Activated T-cell treated with anti-CD3 and anti-CD28 coated beads, Interleukin-2, amount 50 U/mL, for 24 hours (primary cell): ENCODE measurements around the gene MID1.

Experiments used
- DNase-seq: peaks from one replicate; pipeline ENCODE4 v3.0.0-alpha.2; 2020
- H3K27ac Mint-ChIP-seq: 2 replicates; pipeline ENCODE4 v1.8.0; 2020; ENCODE audit warnings: mild to moderate bottlenecking, mixed read lengths
- H3K27me3 Mint-ChIP-seq: 2 replicates; pipeline ENCODE4 v1.8.0; 2020; ENCODE audit warnings: mixed read lengths
- H3K36me3 Mint-ChIP-seq: 2 replicates; pipeline ENCODE4 v1.8.0; 2020; ENCODE audit warnings: low read depth, mixed read lengths
- H3K4me1 Mint-ChIP-seq: 2 replicates; pipeline ENCODE4 v1.8.0; 2020; ENCODE audit warnings: low read depth, mixed read lengths
- H3K4me3 Mint-ChIP-seq: 2 replicates; pipeline ENCODE4 v1.8.0; 2020; ENCODE audit warnings: mild to moderate bottlenecking, moderate library complexity, mixed read lengths
- H3K9me3 Mint-ChIP-seq: 2 replicates; pipeline ENCODE4 v1.8.0; 2020; ENCODE audit warnings: mixed read lengths

MID1 gene

GRCh38 chrX:10542586-10542985, 77.8 kb downstream of the MID1 start:
- H3K4me1 Mint-ChIP-seq, result no peaks in the 10 kb centered on the region
- DNase-seq, result no peak
- H3K9me3 Mint-ChIP-seq, result peaks cover 3% of the 10 kb centered on the region
- H3K4me3 Mint-ChIP-seq, result no peak overlapping the region
- no peaks in the 10 kb centered on the region for H3K36me3 Mint-ChIP-seq
- no peak overlapping the region for H3K27ac Mint-ChIP-seq
- peaks cover 14% of the 10 kb centered on the region for H3K27me3 Mint-ChIP-seq

GRCh38 chrX:10538831-10539230, 81.6 kb downstream of the MID1 start:
- peaks cover 8% of the 10 kb centered on the region for H3K27me3 Mint-ChIP-seq
- no peak for DNase-seq
- H3K4me3 Mint-ChIP-seq, result no peak overlapping the region
- no peaks in the 10 kb centered on the region for H3K36me3 Mint-ChIP-seq
- H3K9me3 Mint-ChIP-seq, result no peaks in the 10 kb centered on the region
- no peaks in the 10 kb centered on the region for H3K4me1 Mint-ChIP-seq
- no peak overlapping the region for H3K27ac Mint-ChIP-seq

- no peaks in the 10 kb centered on the region for H3K36me3 Mint-ChIP-seq
- no peak overlapping the region for H3K27ac Mint-ChIP-seq
- H3K4me3 Mint-ChIP-seq, result no peak overlapping the region
- H3K27me3 Mint-ChIP-seq, result peaks cover 8% of the 10 kb centered on the region
- no peaks in the 10 kb centered on the region for H3K4me1 Mint-ChIP-seq
- DNase-seq, result no peak
- no peaks in the 10 kb centered on the region for H3K9me3 Mint-ChIP-seq
These were observed 83.1 kb downstream of the MID1 start for GRCh38 chrX:10537308-10537707.

GRCh38 chrX:10536744-10537143, 83.6 kb downstream of the MID1 start:
- Mint-ChIP-seq H3K36me3 (no peaks in the 10 kb centered on the region), H3K27ac (no peak overlapping the region), H3K4me3 (no peak overlapping the region), H3K4me1 (no peaks in the 10 kb centered on the region), H3K27me3 (peaks cover 8% of the 10 kb centered on the region), H3K9me3 (no peaks in the 10 kb centered on the region)
- DNase-seq, result no peak

GRCh38 chrX:10534611-10535010, 85.8 kb downstream of the MID1 start:
- Mint-ChIP-seq H3K4me1 (no peaks in the 10 kb centered on the region), H3K27me3 (peaks cover 3% of the 10 kb centered on the region), H3K36me3 (no peaks in the 10 kb centered on the region), H3K4me3 (no peak overlapping the region), H3K9me3 (no peaks in the 10 kb centered on the region), H3K27ac (no peak overlapping the region)
- DNase-seq, result no peak

GRCh38 chrX:10533696-10534365, 86.6 kb downstream of the MID1 start:
- DNase-seq, result no peak
- Mint-ChIP-seq H3K9me3 (no peaks in the 10 kb centered on the region), H3K4me3 (no peak overlapping the region), H3K27ac (no peak overlapping the region), H3K27me3 (peaks cover 4% of the 10 kb centered on the region), H3K36me3 (no peaks in the 10 kb centered on the region), H3K4me1 (no peaks in the 10 kb centered on the region)

- Mint-ChIP-seq H3K36me3 (no peaks in the 10 kb centered on the region), H3K27ac (no peak overlapping the region), H3K9me3 (no peaks in the 10 kb centered on the region), H3K4me3 (no peak overlapping the region), H3K4me1 (no peaks in the 10 kb centered on the region), H3K27me3 (peaks cover 12% of the 10 kb centered on the region)
- DNase-seq, result no peak
These were observed 88.5 kb downstream of the MID1 start for GRCh38 chrX:10531927-10532326.

- no peaks in the 10 kb centered on the region for H3K36me3 Mint-ChIP-seq
- no peaks in the 10 kb centered on the region for H3K9me3 Mint-ChIP-seq
- H3K27ac Mint-ChIP-seq, result no peak overlapping the region
- no peak for DNase-seq
- peaks cover 8% of the 10 kb centered on the region for H3K27me3 Mint-ChIP-seq
- H3K4me1 Mint-ChIP-seq, result no peaks in the 10 kb centered on the region
- H3K4me3 Mint-ChIP-seq, result no peak overlapping the region
These were observed 91.0 kb downstream of the MID1 start for GRCh38 chrX:10529344-10529743.

GRCh38 chrX:10526451-10526850, 93.9 kb downstream of the MID1 start:
- H3K27me3 Mint-ChIP-seq, result peaks cover 8% of the 10 kb centered on the region
- no peaks in the 10 kb centered on the region for H3K36me3 Mint-ChIP-seq
- DNase-seq, result no peak
- H3K4me3 Mint-ChIP-seq, result no peak overlapping the region
- H3K9me3 Mint-ChIP-seq, result no peaks in the 10 kb centered on the region
- H3K27ac Mint-ChIP-seq, result no peak overlapping the region
- no peaks in the 10 kb centered on the region for H3K4me1 Mint-ChIP-seq

- no peaks in the 10 kb centered on the region for H3K9me3 Mint-ChIP-seq
- H3K4me1 Mint-ChIP-seq, result no peaks in the 10 kb centered on the region
- H3K27me3 Mint-ChIP-seq, result peaks cover 8% of the 10 kb centered on the region
- DNase-seq, result no peak
- H3K4me3 Mint-ChIP-seq, result no peak overlapping the region
- H3K36me3 Mint-ChIP-seq, result no peaks in the 10 kb centered on the region
- H3K27ac Mint-ChIP-seq, result no peak overlapping the region
These were observed 94.8 kb downstream of the MID1 start for GRCh38 chrX:10525381-10526120.

- no peaks in the 10 kb centered on the region for H3K9me3 Mint-ChIP-seq
- peaks cover 9% of the 10 kb centered on the region for H3K27me3 Mint-ChIP-seq
- no peak overlapping the region for H3K4me3 Mint-ChIP-seq
- DNase-seq, result no peak
- H3K27ac Mint-ChIP-seq, result no peak overlapping the region
- no peaks in the 10 kb centered on the region for H3K36me3 Mint-ChIP-seq
- H3K4me1 Mint-ChIP-seq, result no peaks in the 10 kb centered on the region
These were observed 95.8 kb downstream of the MID1 start for GRCh38 chrX:10524578-10524977.

GRCh38 chrX:10519761-10520160, 100.6 kb downstream of the MID1 start:
- no peak for DNase-seq
- Mint-ChIP-seq H3K4me3 (no peak overlapping the region), H3K9me3 (no peaks in the 10 kb centered on the region), H3K4me1 (no peaks in the 10 kb centered on the region), H3K27ac (no peak overlapping the region), H3K27me3 (peaks cover 3% of the 10 kb centered on the region), H3K36me3 (no peaks in the 10 kb centered on the region)

GRCh38 chrX:10519278-10519677, 101.1 kb downstream of the MID1 start:
- Mint-ChIP-seq H3K27me3 (peaks cover 3% of the 10 kb centered on the region), H3K36me3 (no peaks in the 10 kb centered on the region), H3K4me1 (no peaks in the 10 kb centered on the region), H3K27ac (no peak overlapping the region), H3K4me3 (no peak overlapping the region), H3K9me3 (no peaks in the 10 kb centered on the region)
- DNase-seq, result no peak

- H3K4me1 Mint-ChIP-seq, result no peaks in the 10 kb centered on the region
- H3K9me3 Mint-ChIP-seq, result no peaks in the 10 kb centered on the region
These were observed 102.3 kb downstream of the MID1 start for GRCh38 chrX:10518073-10518472.

GRCh38 chrX:10516781-10517322, 103.5 kb downstream of the MID1 start:
- DNase-seq, result no peak
- no peaks in the 10 kb centered on the region for H3K9me3 Mint-ChIP-seq
- H3K4me3 Mint-ChIP-seq, result no peak overlapping the region
- peaks cover 3% of the 10 kb centered on the region for H3K27me3 Mint-ChIP-seq
- no peak overlapping the region for H3K27ac Mint-ChIP-seq
- H3K36me3 Mint-ChIP-seq, result no peaks in the 10 kb centered on the region
- H3K4me1 Mint-ChIP-seq, result no peaks in the 10 kb centered on the region

More at GRCh38 chrX:10518073-10518472, 102.3 kb downstream of the MID1 start:
- DNase-seq, result no peak
- H3K27ac Mint-ChIP-seq, result no peak overlapping the region
- no peak overlapping the region for H3K4me3 Mint-ChIP-seq
- no peaks in the 10 kb centered on the region for H3K36me3 Mint-ChIP-seq
- H3K27me3 Mint-ChIP-seq, result peaks cover 3% of the 10 kb centered on the region
